Measurements from ENCODE around the gene MCC. TPM values are rescaled to one million over a fixed set of nuclear protein-coding genes. Genes with fewer than 3 reads are reported as not detected.

Gene MCC
- total and polyA plus RNA-seq, 2 experiments from 2014 or later: 3.4 to 8.8 TPM

DNA sequence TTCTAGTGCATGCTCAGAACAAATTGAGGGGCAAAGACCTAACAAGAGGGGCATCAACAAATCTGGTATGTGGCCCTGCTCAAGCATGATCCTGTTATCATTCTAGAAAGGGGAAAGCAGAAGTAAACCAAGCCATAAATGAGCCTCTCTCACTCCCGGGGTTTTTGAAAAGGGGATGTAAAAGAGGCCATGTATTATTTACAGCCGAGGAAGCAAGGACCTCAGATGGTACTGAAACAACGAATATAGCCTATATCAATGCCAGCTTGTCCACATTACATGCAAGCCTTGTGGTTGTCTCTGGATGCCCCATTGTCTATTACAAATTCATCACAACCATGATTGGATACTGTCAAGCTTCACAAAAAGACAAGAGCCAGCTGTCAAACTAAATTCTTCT is 300.3 kb downstream of the MCC start:
- no peaks in the 10 kb centered on the region for H4K20me1 ChIP-seq (ENCODE audit: insufficient read depth)
- 0 out of 2 replicates have a peak, but pooled peaks cover 9% of the 10 kb centered on the region for H3F3A ChIP-seq (ENCODE audit: insufficient read depth)
- H3K27me3 ChIP-seq (replicated peaks; ENCODE audit: insufficient read depth): no peaks in the 10 kb centered on the region
- no peak overlapping the region for H3K9ac ChIP-seq
- H3K4me3 ChIP-seq: no peak overlapping the region
- H3K4me1 ChIP-seq (ENCODE audit: insufficient read depth): 0 out of 2 replicates have a peak, but pooled peaks cover 8% of the 10 kb centered on the region
- no peak for TF ChIP-seq EZH2phosphoT487 (IDR thresholded peaks at IDR 0.05; ENCODE audit: insufficient read depth, low read depth)
- TF ChIP-seq EZH2 (IDR thresholded peaks at IDR 0.05; ENCODE audit: insufficient read depth, poor library complexity, severe bottlenecking): no peak
- H3K79me2 ChIP-seq (ENCODE audit: insufficient read depth): no peaks in the 10 kb centered on the region; the same call in 1 of the 2 replicates
- H3K4me2 ChIP-seq (ENCODE audit: unreplicated experiment): no peak overlapping the region
- H3K9me2 ChIP-seq (ENCODE audit: insufficient read depth): no peaks in the 10 kb centered on the region
- no peak for DNase-seq
- H3K36me3 ChIP-seq (ENCODE audit: low read depth): no peaks in the 10 kb centered on the region
- in situ Hi-C loops (cut with MboI): no loop called here
- WGBS, 2 experiments (ENCODE audit: low coverage in 1 of 2, low lambda C conversion rate in 2 of 2, missing lambda C conversion rate in 2 of 2): 53 to 62% methylated on average over 3 of the region's 3 CpGs
- no peak overlapping the region for H3K27ac ChIP-seq
- H2AFZ ChIP-seq: no peak overlapping the region
- no peaks in the 10 kb centered on the region for H3K9me3 ChIP-seq (ENCODE audit: low read depth)

DNA sequence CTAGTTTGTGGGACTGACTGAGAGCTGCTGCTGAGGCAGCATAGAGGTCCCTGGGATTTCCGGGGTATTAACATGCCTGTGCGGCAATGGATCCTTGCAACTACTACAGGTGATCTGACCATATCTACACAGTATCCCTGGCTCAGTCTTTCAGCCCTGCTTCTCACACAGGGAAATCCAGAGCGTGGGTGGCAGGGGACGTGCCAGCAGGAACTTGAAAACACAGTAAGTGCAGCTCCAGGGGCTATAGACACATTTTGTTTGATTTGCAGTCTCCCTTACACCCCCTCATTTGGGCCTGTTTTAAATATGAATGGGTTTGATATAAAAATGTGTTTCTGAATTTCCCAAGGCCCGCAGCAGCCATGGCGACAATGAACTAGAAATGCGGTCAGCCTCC is 302.2 kb downstream of the MCC start:
- no peaks in the 10 kb centered on the region for H3K36me3 ChIP-seq (ENCODE audit: low read depth)
- H2AFZ ChIP-seq: no peak overlapping the region
- H3K27me3 ChIP-seq (replicated peaks; ENCODE audit: insufficient read depth): no peaks in the 10 kb centered on the region; the same call in 1 of the 2 replicates
- H3K4me2 ChIP-seq (ENCODE audit: unreplicated experiment): no peak overlapping the region
- H3K9me3 ChIP-seq (ENCODE audit: low read depth): no peaks in the 10 kb centered on the region
- 0 out of 2 replicates have a peak, but pooled peaks cover 9% of the 10 kb centered on the region for H3F3A ChIP-seq (ENCODE audit: insufficient read depth)
- H3K4me3 ChIP-seq: no peak overlapping the region
- no peak overlapping the region for H3K27ac ChIP-seq
- TF ChIP-seq EZH2 (IDR thresholded peaks at IDR 0.05; ENCODE audit: insufficient read depth, poor library complexity, severe bottlenecking) (no peak), EZH2phosphoT487 (IDR thresholded peaks at IDR 0.05; ENCODE audit: insufficient read depth, low read depth) (no peak)
- H3K4me1 ChIP-seq (ENCODE audit: insufficient read depth): 0 out of 2 replicates have a peak, but pooled peaks cover 8% of the 10 kb centered on the region
- no peaks in the 10 kb centered on the region for H4K20me1 ChIP-seq (ENCODE audit: insufficient read depth)
- no peak overlapping the region for H3K9ac ChIP-seq
- 94 to 99% methylated on average over 7 of the region's 7 CpGs for WGBS, 2 experiments (ENCODE audit: low coverage in 1 of 2, low lambda C conversion rate in 2 of 2, missing lambda C conversion rate in 2 of 2)
- H3K9me2 ChIP-seq (ENCODE audit: insufficient read depth): no peaks in the 10 kb centered on the region; the same call in 1 of the 2 replicates
- no peak for DNase-seq
- H3K79me2 ChIP-seq (ENCODE audit: insufficient read depth): no peaks in the 10 kb centered on the region; the same call in 1 of the 2 replicates
- in situ Hi-C loops (cut with MboI): no loop called here

DNA sequence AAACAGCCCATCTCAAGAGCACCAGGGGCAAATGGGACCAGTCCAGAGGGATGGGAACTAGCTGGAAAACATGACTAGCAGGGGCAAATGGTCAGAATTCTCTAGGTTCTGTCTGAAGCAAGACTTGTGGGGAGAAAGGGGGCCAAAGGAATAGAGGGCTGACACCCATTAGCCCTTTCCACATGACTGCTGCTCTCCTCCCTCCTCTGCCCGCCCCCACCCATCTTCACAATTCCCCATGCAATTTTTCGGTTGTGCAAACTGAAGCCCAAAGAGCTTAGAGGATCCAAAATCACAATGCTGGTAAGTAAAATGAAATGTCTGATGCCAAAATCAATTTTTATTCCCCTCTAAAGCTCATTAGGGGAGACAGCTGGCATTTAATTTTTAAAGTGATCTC is 304.6 kb downstream of the MCC start:
- H3K4me3 ChIP-seq: no peak overlapping the region
- no peak overlapping the region for H3K4me2 ChIP-seq (ENCODE audit: unreplicated experiment)
- H3K36me3 ChIP-seq (ENCODE audit: low read depth): no peaks in the 10 kb centered on the region
- no peaks in the 10 kb centered on the region; the same call in 1 of the 2 replicates for H3K9me2 ChIP-seq (ENCODE audit: insufficient read depth)
- no peaks in the 10 kb centered on the region for H3K9me3 ChIP-seq (ENCODE audit: low read depth)
- in situ Hi-C loops (cut with MboI): no loop called here
- H3F3A ChIP-seq (ENCODE audit: insufficient read depth): no peaks in the 10 kb centered on the region
- H3K4me1 ChIP-seq (ENCODE audit: insufficient read depth): no peaks in the 10 kb centered on the region
- H3K79me2 ChIP-seq (ENCODE audit: insufficient read depth): no peaks in the 10 kb centered on the region
- no peaks in the 10 kb centered on the region for H4K20me1 ChIP-seq (ENCODE audit: insufficient read depth)
- H3K9ac ChIP-seq: no peak overlapping the region
- no peak overlapping the region for H3K27ac ChIP-seq
- TF ChIP-seq EZH2 (IDR thresholded peaks at IDR 0.05; ENCODE audit: insufficient read depth, poor library complexity, severe bottlenecking): no peak
- TF ChIP-seq EZH2phosphoT487 (IDR thresholded peaks at IDR 0.05; ENCODE audit: insufficient read depth, low read depth): no peak
- no peak for DNase-seq
- H2AFZ ChIP-seq: no peak overlapping the region
- no peaks in the 10 kb centered on the region; the same call in 1 of the 2 replicates for H3K27me3 ChIP-seq (replicated peaks; ENCODE audit: insufficient read depth)
- WGBS, 2 experiments (ENCODE audit: low coverage in 1 of 2, low lambda C conversion rate in 2 of 2, missing lambda C conversion rate in 2 of 2): 81 to 84% methylated on average over 2 of the region's 2 CpGs

DNA sequence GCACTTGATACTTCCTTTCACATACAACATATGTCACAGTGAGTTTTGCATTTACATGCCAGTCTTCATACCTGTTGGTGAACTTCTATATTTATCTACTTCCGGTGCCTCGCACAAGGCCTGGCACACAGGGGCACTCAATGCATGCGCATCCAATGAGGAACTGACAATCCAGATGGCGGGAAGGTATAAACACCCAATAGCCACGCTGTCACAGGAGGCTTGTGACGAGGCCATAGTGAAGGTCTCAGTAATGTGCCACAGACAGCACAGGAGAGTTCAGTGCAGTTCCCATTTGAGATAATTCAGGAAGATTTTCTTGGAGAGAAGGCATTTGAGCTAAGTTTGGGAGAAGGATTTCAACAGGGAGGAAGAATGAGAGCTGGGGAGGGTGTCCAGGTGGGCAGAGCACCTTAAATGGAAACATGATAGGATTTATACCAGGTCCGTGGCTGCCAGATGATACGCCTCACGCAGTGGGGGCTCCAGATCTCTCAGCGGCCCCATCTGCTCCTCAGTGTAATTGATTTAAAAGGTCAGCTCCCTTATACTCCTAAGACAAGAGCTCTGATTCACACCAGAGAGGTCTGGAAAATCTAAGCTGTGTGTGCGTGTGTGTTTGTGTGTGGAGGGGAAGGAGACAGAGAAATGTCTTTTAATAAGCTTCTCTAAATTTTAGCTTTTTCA is 305.5 kb downstream of the MCC start:
- H3K27ac ChIP-seq: no peak overlapping the region
- H3K9me2 ChIP-seq (ENCODE audit: insufficient read depth): no peaks in the 10 kb centered on the region; the same call in 1 of the 2 replicates
- H3K79me2 ChIP-seq (ENCODE audit: insufficient read depth): no peaks in the 10 kb centered on the region
- no peaks in the 10 kb centered on the region for H3K4me1 ChIP-seq (ENCODE audit: insufficient read depth)
- no peaks in the 10 kb centered on the region; the same call in 1 of the 2 replicates for H3K27me3 ChIP-seq (replicated peaks; ENCODE audit: insufficient read depth)
- no peak overlapping the region for H3K9ac ChIP-seq
- no peak for DNase-seq
- no peak overlapping the region for H2AFZ ChIP-seq
- H3K4me3 ChIP-seq: no peak overlapping the region
- no peaks in the 10 kb centered on the region for H3K9me3 ChIP-seq (ENCODE audit: low read depth)
- H3F3A ChIP-seq (ENCODE audit: insufficient read depth): no peaks in the 10 kb centered on the region
- in situ Hi-C loops (cut with MboI): no loop called here
- H3K36me3 ChIP-seq (ENCODE audit: low read depth): no peaks in the 10 kb centered on the region
- 93 to 98% methylated on average over 11 of the region's 11 CpGs for WGBS, 2 experiments (ENCODE audit: low coverage in 1 of 2, low lambda C conversion rate in 2 of 2, missing lambda C conversion rate in 2 of 2)
- H3K4me2 ChIP-seq (ENCODE audit: unreplicated experiment): no peak overlapping the region
- no peak for TF ChIP-seq EZH2phosphoT487 (IDR thresholded peaks at IDR 0.05; ENCODE audit: insufficient read depth, low read depth)
- TF ChIP-seq EZH2 (IDR thresholded peaks at IDR 0.05; ENCODE audit: insufficient read depth, poor library complexity, severe bottlenecking): no peak
- H4K20me1 ChIP-seq (ENCODE audit: insufficient read depth): no peaks in the 10 kb centered on the region
